Measurements from ENCODE around the gene TNS2.

DNA sequence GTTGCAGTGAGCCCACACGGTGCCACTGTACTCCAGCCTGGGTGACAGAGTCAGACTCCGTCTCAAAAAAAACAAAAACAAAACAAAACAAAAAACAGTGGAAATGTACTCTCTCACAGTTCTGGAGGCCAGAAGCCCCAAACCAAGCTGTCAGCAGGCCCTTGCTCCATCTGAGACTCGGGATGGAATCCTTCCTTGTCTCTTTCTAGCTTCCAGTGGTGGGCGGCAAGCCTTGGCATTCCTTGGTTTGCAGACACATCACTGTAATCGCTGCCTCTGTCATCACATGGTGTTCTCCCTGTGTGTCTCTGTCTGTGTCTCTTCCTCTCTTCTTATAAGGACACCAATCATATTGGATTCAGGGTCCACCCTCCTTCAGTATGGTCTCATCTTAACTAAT is 6.4 kb downstream of the TNS2 start:
- no peak for TF ChIP-seq POLR2A (IDR thresholded peaks at IDR 0.05)
- no peak for TF ChIP-seq CTCF (IDR thresholded peaks at IDR 0.05)

Measured in ovary (tissue), 3 donors.